Measurements from ENCODE around the gene RFPL3.
"Not testable (repeated sequence)": the region's sequence is repeated elsewhere in the genome, so short reads cannot be mapped to it uniquely, and the experiment has no call there.

Gene RFPL3

DNA sequence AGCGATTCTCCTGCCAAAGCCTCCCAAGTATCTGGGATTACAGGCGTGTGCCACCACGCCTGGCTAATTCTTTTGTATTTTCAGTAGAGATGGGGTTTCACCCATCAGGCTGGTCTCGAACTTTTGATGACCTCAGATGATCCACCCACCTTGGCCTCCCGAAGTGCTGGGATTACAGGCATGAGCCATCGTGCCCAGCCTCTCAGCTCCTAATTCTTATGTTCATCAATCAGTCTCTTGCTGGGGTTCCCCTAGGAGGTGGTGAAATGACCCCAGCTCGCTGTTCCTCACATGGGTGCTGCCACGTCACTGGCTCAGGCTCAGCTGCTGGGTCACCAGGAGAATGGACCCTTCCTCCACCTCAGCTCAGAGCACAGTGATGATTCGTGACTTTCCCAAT, at the start of gene RFPL3:
Gene RFPL3, plus strand, starts transcription at position 301 of the 400 bp plus-strand sequence. CDS start 205 bp downstream, outside the sequence.
- DNase-seq = not testable (repeated sequence)

DNA sequence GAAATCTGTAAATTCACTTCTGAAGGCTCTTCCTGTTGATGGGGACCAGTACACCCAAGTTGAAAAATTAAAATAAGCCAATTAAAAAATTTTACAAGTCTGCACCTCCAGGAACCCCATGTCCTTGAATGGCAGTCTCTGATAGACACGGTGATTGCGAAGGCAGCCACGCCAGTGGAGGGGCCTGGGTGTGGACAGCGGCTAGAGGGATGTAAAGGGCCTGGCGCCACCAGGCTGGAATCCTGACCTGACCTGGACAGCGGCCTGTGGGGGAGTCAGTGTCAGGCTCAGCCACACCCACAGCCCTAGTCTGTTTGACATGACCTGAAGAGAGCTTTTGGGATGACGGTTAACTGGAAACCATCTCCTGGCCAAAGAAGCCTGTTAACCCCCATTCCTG, 49.5 kb upstream of the RFPL3 start:
- no peak for DNase-seq

- DNase-seq = no peak
Observed at GRCh38 chr22:32308934-32309333, 48.7 kb upstream of the RFPL3 start.

DNA sequence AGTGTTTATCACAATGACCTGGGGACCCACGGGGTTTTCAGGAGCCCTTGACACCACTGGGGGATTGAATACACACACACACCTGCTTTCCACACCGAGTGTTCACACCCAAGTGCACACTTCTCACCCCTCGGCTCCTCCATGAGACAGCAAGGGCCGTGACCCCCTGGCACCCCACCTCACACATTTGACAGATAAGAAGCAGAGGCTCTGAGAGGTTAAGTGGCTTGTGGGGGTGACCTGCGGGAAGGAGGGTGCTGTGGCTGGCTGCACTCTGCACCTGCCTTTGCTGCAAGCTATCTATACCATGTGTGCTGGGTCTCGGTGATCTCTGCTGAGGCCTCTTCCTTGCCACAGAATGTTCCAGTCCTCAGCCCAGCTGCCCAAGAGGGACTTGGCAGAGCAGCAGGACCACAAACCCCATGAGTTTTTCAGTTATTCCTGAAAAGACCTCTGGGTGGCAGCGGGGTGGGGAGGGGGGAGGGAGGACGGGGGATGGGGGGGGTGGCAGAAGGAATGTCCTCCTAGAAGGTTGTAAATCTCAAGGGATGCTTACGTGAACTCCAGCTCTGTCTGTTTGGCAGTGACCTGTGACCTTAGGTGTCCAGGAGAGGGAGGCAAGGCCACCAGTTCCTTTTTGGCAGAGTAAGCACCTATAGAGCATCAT, 47.9 kb upstream of the RFPL3 start:
- no peak for DNase-seq

DNA sequence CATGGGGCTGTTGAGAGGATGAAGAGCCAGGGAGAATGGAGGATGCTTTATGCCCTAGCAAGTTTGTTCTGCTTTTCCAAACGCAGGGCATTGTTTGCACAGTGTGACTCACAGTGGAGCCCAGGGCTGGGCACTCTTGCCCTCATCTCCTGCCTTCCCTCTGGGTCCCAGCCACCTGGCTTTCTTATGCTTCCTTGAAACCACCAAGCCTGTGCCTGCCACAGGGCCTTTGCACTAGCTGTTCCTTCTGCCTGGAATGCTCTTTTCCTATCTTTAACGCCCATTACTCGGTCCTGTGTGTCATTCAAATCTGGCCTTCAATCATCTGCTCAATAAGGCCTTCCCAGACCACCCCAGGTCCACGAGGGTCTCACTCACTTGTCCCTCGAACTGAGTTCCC, 46.9 kb upstream of the RFPL3 start:
- no peak for DNase-seq

DNA sequence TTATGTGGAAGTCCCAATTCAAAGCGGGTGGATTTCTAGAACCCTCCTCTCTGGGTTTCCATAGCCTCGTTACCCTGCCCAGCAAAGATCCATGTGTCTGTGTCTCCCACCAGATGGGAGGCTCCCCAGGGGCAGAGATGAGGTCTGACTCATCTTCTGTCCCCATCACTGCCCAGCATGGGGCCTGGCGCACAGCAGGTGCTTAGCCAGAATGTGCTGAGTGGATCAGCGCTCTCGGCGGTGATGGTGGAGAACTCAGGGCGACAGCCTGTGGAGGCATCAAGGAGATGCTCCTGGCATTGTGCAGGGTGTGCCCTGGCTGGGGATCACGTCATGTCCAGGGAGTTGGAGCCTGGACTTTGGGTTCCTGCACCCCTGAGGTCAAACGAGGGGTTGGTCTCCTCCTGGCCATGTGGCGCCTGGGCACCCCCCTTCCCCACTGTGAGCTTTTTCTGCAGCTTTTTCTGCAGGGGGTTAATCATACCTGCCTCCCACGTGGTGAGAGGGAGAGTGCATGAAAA, 46.1 kb upstream of the RFPL3 start:
- no peak for DNase-seq

- no peak for DNase-seq
Observed at GRCh38 chr22:32312748-32313147, 44.9 kb upstream of the RFPL3 start.

DNA sequence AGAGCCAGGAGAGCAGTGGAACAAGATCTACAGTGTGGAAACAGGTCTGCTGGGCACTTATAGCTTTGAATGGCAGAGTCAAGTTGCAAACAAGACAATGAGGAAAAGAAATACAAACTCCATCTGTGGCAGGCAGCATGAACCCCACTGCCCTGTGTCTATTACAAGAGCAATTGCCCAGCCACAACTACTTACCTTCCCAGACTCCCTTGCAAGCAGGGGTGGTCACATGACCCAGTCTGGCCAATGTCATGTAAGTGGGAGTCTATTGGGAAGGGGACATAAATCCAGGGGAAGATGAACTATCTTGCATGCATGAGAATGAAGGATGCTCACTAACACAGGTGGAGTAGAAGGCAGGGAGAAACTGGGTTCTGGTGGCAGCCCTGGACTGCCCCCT, 44.1 kb upstream of the RFPL3 start:
- no peak for DNase-seq

DNA sequence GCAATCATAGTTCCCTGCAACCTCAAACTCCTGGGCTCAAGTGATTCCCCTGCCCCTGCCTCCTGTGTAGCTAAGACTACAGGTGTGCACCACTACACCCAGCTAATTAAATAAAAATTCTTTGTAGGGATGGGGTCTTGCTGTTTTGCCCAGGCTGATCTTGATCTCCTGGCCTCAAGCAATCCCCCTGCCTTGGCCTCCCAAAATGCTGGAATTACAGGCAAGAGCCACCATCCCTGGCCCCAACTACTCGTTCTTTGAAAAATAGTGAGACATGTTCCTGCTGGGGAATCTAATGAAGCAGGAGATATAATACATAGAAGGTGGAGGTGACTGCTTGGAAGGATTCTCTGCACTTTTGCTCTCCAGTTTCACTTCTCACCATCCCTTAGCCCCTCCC, 40.1 kb upstream of the RFPL3 start:
- DNase-seq = no peak

DNA sequence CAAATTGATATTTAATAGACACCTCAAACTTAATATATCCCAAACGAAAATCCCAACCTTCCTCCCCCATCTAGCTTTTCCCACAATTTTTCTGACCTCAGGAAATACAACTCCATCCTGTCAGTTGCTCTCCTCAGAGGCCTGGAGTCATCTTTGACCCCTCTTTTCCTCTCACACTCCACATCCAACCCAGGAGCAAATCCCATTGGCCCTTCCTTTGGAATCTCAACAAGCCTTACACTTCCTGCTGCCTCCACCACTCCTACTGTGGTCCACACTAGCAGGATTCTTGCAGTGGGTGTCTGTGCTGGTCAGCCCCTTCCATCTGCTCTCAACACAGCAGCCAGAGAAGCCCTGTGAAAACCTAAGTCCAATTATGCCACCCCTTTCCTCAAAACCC, 39.3 kb upstream of the RFPL3 start:
- no peak for DNase-seq

DNA sequence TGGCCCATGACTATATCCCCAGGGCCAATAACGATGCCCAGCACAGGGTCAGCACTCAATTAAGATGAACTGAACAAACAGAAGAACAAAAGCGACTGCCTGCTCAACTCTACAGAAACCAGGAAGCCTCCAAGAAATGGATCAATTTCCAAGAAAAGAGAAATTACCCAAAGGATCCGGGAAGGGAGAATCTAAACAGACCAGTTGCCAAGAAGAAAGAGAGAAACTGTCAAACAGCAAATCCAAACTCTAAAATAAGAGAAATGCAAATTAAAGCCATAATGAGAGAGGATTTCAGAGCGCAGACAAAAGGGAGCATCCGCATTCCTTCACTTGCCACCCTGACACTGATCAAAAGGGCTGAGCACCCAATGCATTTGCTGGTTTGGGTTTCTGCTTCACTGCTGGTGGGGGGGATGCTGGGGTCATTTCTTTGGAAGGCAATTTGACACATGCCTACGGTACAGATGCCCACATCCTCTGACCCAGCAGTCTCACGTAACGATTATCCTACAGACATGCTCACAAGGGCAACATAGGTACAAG, 37.7 kb upstream of the RFPL3 start:
- no peak for DNase-seq

- DNase-seq = no peak
Observed at GRCh38 chr22:32322986-32323385, 34.7 kb upstream of the RFPL3 start.

GRCh38 chr22:32323513-32324164, 34.0 kb upstream of the RFPL3 start:
- DNase-seq = no peak

- no peak for DNase-seq
Observed at GRCh38 chr22:32324505-32325415, 32.9 kb upstream of the RFPL3 start.

GRCh38 chr22:32325416-32325801, 32.3 kb upstream of the RFPL3 start:
- no peak for DNase-seq

GRCh38 chr22:32325811-32326237, 31.8 kb upstream of the RFPL3 start:
- DNase-seq = no peak

DNA sequence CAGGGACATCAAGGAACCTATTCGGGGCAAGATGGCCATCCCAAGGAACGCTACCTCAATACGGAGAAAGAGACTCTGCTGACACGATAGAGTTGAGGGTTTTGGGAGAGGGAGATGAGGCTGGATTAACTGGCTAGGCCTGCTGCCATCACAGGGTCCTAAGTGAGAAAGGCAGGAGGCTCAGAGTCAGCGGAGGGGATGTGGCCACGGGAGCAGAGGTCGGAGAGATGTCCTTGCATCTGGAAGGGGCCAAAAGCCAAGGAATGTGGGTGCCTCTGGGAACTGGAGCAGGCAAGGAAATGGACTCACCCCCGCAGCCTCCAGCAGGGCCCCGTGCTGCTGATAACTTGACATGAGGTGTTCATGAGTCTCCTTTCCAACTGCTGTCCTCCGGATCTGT, 31.0 kb upstream of the RFPL3 start:
- DNase-seq = no peak

GRCh38 chr22:32327066-32327465, 30.6 kb upstream of the RFPL3 start:
- no peak for DNase-seq

DNA sequence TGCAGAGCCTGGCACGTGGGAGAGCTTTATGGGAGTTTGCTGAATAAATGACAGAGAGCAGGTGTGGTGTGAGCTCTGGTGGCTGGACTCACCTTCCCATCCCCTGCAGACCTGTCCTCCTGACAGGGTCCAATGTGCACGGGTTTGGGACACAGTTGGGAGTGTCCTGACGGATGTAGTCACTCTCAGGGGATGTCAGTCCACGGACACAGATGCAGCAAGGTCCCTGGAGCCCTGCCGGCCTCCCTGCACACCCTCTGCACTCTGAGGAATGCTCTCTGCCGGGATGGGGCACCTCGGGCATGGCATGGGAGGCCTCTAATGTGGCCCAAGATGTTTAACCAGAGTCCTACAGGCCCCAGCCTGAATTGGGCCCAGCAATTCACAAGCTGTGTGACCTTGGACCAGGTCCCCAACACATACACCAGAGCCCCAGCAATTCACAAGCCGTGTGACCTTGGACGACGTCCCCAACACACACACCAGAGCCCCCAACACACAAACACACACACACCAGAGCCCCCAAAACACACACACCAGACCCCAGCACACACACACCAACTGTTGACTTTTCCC, 30.0 kb upstream of the RFPL3 start:
- no peak for DNase-seq

DNA sequence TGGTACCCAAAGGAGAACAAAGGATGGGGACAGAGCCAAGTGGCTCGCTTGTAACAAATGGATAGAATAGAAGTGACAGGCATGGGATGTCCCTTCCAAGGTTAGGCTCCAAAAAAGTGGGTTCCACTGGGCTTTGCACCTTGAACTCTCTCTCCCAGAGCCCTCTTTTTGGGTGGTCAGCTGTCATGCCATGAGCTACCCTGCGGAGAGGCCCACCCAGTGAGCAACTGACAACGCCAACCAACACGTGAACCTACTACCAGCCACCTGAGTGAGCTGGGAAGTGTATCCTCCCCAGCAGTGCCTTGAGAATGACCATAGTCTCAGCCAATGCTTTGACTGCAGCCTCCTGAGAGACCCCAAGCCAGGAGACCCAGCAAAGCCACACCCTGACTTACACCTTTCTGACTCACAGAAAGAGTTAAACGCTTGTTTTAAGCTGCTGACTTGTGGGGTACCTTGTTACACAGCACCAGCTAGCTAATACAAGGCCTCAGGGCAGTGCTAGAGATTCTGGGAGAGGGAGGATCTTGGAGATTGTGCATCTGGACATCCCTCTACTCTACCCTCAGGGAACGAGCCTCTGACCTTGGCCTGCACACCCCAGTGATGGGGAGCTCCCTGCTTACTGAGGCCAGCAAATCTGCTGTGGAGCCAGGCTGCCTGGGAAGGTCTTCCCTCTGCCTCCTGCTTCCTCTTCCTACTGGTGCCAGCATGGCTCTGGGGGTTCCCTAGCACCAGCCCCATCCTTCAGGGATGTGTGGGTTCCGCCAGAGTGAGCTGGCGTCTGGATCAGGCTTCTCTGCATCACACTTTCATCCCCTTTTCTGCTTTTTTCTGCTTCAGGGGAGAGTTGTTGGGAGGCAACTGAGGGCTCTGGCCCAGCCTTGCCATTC, 29.1 kb upstream of the RFPL3 start:
- no peak for DNase-seq

DNA sequence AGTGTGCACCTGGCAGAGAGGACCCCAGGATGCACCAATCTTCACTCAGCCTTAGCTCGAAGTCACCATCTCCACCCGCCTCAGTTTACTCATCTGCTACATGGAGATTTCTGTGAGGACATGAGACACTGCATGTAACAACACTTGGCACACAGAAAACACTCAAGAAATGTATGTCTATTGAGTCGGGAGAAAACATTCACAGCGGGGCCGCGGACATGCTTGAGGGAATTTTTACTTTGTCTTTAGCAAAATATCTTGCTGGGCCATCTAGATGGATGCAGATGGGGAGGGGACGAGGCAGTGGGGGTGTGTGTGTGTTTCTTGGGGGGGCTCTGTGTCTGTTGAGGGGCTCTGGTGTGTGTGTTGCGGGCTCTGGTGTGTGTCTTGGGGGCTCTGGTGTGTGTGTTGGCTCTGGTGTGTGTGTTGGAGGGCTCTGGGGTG, 28.4 kb upstream of the RFPL3 start:
- no peak for DNase-seq

All from activated naive CD4-positive, alpha-beta T cell (primary cell).